Measurements from ENCODE around the gene RASAL1. TPM values are rescaled to one million over a fixed set of nuclear protein-coding genes. Genes with fewer than 3 reads are reported as not detected.

Gene RASAL1
- total and polyA plus RNA-seq, 2 experiments from 2014 or later: 2.7 to 8.2 TPM

DNA sequence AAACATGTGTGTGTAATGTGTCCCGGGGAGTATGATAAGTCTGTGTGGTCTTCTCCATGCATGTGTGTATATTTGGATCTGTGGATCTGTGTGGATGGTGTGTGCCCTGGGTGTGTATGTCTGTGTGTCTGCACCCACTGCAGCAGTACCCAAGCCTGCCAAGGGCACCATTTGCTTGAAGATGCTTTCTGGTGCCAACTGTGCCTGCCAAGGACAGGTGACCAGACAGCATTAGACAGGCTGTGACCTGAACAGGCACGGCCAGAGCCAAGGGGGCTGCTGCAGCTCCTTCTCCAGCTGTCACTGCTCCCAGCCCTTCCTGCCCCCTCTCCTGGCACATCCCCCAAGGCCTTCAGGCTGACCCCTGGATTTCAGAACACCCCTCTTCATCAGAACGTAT, 44.1 kb downstream of the RASAL1 start:
- Histone ChIP-seq H3K27me3 (ENCODE audit: insufficient read depth) (no peaks in the 10 kb centered on the region), H3K4me1 (ENCODE audit: insufficient read depth) (peaks cover 6% of the 10 kb centered on the region; the same call in 1 of the 2 replicates), H3F3A (replicated peaks; ENCODE audit: low read depth) (no peaks in the 10 kb centered on the region), H3K4me3 (no peak overlapping the region), H3K9me2 (ENCODE audit: insufficient read depth) (no peaks in the 10 kb centered on the region), H3K79me2 (replicated peaks; ENCODE audit: insufficient read depth) (no peaks in the 10 kb centered on the region), H4K20me1 (replicated peaks; ENCODE audit: insufficient read depth) (no peaks in the 10 kb centered on the region), H3K4me2 (no peak overlapping the region), H3K27ac (ENCODE audit: low read depth) (no peak overlapping the region), H2AFZ (no peak overlapping the region), H3K36me3 (ENCODE audit: insufficient read depth) (no peaks in the 10 kb centered on the region)
- no peaks in the 10 kb centered on the region; the same call in 2 of the 3 replicates for H3K36me3 Mint-ChIP-seq (ENCODE audit: low read depth)
- ATAC-seq (no peak), DNase-seq (ENCODE audit: low spot score) (no peak)
- H3K4me3 Mint-ChIP-seq: no peak overlapping the region
- H3K4me1 Mint-ChIP-seq: peaks cover 29% of the 10 kb centered on the region
- H3K27ac Mint-ChIP-seq: no peak overlapping the region
- TF ChIP-seq EZH2phosphoT487 (IDR thresholded peaks at IDR 0.05; ENCODE audit: unreplicated experiment) (no peak), ZNF462 (CRISPR knock-in tag; IDR thresholded peaks at IDR 0.05) (no peak), ZNF114 (CRISPR knock-in tag; IDR thresholded peaks at IDR 0.05) (no peak), STAT1 (IDR thresholded peaks at IDR 0.05; ENCODE audit: unreplicated experiment) (no peak), EZH2 (IDR thresholded peaks at IDR 0.05; ENCODE audit: low read depth, unreplicated experiment) (no peak), ZNF331 (CRISPR knock-in tag; IDR thresholded peaks at IDR 0.05; ENCODE audit: low read depth) (no peak), CREB1 (CRISPR knock-in tag; IDR thresholded peaks at IDR 0.05; ENCODE audit: low read depth) (no peak), JUNB (IDR thresholded peaks at IDR 0.05; ENCODE audit: unreplicated experiment) (no peak), NANOG (IDR thresholded peaks at IDR 0.05; ENCODE audit: borderline replicate concordance) (no peak), POLR2AphosphoS5 (IDR thresholded peaks at IDR 0.05; ENCODE audit: low read depth) (no peak), REST (IDR thresholded peaks at IDR 0.05; ENCODE audit: unreplicated experiment) (no peak)
- TF ChIP-seq, protein P1, sequence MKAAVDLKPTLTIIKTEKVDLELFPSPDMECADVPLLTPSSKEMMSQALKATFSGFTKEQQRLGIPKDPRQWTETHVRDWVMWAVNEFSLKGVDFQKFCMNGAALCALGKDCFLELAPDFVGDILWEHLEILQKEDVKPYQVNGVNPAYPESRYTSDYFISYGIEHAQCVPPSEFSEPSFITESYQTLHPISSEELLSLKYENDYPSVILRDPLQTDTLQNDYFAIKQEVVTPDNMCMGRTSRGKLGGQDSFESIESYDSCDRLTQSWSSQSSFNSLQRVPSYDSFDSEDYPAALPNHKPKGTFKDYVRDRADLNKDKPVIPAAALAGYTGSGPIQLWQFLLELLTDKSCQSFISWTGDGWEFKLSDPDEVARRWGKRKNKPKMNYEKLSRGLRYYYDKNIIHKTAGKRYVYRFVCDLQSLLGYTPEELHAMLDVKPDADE (IDR thresholded peaks at IDR 0.05): no peak
- TF ChIP-seq, protein P2, sequence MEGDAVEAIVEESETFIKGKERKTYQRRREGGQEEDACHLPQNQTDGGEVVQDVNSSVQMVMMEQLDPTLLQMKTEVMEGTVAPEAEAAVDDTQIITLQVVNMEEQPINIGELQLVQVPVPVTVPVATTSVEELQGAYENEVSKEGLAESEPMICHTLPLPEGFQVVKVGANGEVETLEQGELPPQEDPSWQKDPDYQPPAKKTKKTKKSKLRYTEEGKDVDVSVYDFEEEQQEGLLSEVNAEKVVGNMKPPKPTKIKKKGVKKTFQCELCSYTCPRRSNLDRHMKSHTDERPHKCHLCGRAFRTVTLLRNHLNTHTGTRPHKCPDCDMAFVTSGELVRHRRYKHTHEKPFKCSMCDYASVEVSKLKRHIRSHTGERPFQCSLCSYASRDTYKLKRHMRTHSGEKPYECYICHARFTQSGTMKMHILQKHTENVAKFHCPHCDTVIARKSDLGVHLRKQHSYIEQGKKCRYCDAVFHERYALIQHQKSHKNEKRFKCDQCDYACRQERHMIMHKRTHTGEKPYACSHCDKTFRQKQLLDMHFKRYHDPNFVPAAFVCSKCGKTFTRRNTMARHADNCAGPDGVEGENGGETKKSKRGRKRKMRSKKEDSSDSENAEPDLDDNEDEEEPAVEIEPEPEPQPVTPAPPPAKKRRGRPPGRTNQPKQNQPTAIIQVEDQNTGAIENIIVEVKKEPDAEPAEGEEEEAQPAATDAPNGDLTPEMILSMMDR (conservative IDR thresholded peaks at IDR 0.05; ENCODE audit: low read depth in 2 of 2): no peak
- no peaks in the 10 kb centered on the region for H3K9me3 Mint-ChIP-seq
- peaks cover 21% of the 10 kb centered on the region for H3K27me3 Mint-ChIP-seq (ENCODE audit: insufficient read depth, low read depth, poor library complexity)

Data from GM23338 (cell line).